Osteocyte (in vitro differentiated cells): ENCODE data around the gene SHROOM3. TPM values are rescaled to one million over a fixed set of nuclear protein-coding genes. Genes with fewer than 3 reads are reported as not detected.
A peak's percentile ranks its signal among the peaks of the same experiment; 100 is the strongest.
"Not testable (repeated sequence)": the region's sequence is repeated elsewhere in the genome, so short reads cannot be mapped to it uniquely, and the experiment has no call there.

Experiments used
- DNase-seq: peaks from one replicate; pipeline ENCODE4 v3.0.0; 2021; ENCODE audit warnings: mixed read lengths; ENCODE audit not compliant: unreplicated experiment; ENCODE audit errors: extremely low spot score
- H3K27ac Mint-ChIP-seq: one replicate; pipeline ENCODE4 v1.8.0; 2021; ENCODE audit warnings: mild to moderate bottlenecking, mixed read lengths; ENCODE audit not compliant: unreplicated experiment
- H3K27me3 Mint-ChIP-seq: one replicate; pipeline ENCODE4 v1.8.0; 2021; ENCODE audit warnings: mixed read lengths; ENCODE audit not compliant: unreplicated experiment
- H3K36me3 Mint-ChIP-seq: one replicate; pipeline ENCODE4 v1.8.0; 2021; ENCODE audit warnings: mixed read lengths; ENCODE audit not compliant: unreplicated experiment
- H3K4me1 Mint-ChIP-seq: one replicate; pipeline ENCODE4 v1.8.0; 2021; ENCODE audit warnings: mixed read lengths; ENCODE audit not compliant: unreplicated experiment
- H3K4me3 Mint-ChIP-seq: one replicate; pipeline ENCODE4 v1.8.0; 2021; ENCODE audit warnings: mild to moderate bottlenecking, moderate library complexity, mixed read lengths; ENCODE audit not compliant: unreplicated experiment
- H3K9me3 Mint-ChIP-seq: one replicate; pipeline ENCODE4 v1.8.0; 2021; ENCODE audit warnings: mixed read lengths; ENCODE audit not compliant: unreplicated experiment
- total RNA-seq: library from RNA; stranded (reverse); gene quantifications from 2 replicates; pipeline ENCODE4 v1.2.1, GENCODE V29; 2021
- TF ChIP-seq, protein P1 (sequence below): fragments of 200-600 bp; sonication (generic); IDR thresholded peaks from 2 replicates; pipeline ENCODE4 v1.5.0; 2021; ENCODE audit warnings: antibody characterized with exemption, mild to moderate bottlenecking, moderate library complexity

Gene SHROOM3
- total RNA-seq, 1 donor from 2014 or later, result 4.8 TPM

DNA sequence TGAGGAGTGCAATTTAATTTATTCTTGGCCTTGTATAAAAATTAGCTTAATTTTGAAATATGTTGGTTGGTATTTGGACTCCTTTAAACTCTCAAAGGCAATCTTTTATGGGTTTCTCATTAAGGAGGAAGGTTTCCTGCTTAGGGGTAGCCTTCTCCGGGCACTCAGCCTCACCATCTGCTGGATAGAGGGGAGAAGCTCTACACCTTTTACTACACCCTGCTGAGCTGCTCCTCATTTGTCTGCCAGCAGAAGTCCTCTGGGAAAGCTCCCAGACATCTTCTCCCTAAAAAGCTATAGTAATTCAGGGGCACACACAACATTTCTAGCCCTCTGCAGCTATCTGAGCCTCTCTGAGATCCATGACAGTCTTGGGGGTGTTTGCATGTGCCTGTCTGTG is 283.8 kb downstream of the SHROOM3 start:
- no peaks in the 10 kb centered on the region for H3K27me3 Mint-ChIP-seq
- no peaks in the 10 kb centered on the region for H3K36me3 Mint-ChIP-seq
- TF ChIP-seq, protein P1, sequence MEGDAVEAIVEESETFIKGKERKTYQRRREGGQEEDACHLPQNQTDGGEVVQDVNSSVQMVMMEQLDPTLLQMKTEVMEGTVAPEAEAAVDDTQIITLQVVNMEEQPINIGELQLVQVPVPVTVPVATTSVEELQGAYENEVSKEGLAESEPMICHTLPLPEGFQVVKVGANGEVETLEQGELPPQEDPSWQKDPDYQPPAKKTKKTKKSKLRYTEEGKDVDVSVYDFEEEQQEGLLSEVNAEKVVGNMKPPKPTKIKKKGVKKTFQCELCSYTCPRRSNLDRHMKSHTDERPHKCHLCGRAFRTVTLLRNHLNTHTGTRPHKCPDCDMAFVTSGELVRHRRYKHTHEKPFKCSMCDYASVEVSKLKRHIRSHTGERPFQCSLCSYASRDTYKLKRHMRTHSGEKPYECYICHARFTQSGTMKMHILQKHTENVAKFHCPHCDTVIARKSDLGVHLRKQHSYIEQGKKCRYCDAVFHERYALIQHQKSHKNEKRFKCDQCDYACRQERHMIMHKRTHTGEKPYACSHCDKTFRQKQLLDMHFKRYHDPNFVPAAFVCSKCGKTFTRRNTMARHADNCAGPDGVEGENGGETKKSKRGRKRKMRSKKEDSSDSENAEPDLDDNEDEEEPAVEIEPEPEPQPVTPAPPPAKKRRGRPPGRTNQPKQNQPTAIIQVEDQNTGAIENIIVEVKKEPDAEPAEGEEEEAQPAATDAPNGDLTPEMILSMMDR, result no peak
- no peak overlapping the region for H3K4me3 Mint-ChIP-seq
- H3K4me1 Mint-ChIP-seq, result peaks cover 2% of the 10 kb centered on the region
- DNase-seq, result no peak
- H3K27ac Mint-ChIP-seq, result no peak overlapping the region
- H3K9me3 Mint-ChIP-seq, result no peaks in the 10 kb centered on the region

DNA sequence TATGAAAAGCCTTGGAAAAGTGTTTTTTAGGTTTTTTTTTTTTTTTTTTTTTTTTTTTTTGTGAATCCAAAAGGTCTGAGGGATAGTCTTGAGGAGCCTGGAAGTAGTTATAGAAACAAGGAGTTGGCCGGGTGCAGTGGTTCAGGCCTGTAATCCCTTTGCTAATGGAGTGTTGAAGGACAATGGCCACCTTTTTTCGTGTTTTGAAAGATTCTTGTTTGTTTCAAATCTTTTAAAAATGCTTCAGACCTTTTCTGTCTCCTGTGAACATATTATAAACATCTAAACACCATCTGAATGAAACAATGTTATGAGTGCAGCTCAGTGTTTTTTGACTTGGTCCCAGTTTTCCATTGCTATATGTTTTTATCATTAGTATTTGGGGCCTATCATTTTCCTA is 285.1 kb downstream of the SHROOM3 start:
- Mint-ChIP-seq H3K9me3 (no peaks in the 10 kb centered on the region), H3K4me3 (no peak overlapping the region), H3K4me1 (peaks cover 9% of the 10 kb centered on the region), H3K27ac (no peak overlapping the region), H3K27me3 (no peaks in the 10 kb centered on the region), H3K36me3 (no peaks in the 10 kb centered on the region)
- no peak for DNase-seq
- TF ChIP-seq, protein P1, result no peak

DNA sequence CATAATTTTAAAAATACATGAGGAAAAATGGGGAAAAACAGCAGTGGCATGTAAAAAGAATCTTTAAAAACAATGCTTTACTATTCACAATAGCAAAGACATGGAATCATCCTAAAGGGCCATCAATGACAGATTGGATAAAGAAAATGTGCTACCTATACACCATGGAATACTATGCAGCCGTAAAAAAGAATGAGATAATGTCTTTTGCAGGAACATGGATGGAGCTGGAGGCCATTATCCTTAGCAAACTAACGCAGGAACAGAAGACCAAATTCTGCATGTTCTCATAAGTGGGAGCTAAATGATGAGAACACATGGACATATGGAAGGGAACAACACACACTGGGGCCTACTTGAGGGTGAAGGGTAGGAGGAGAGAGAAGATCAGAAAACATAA is 287.1 kb downstream of the SHROOM3 start:
- not testable (repeated sequence) for H3K9me3 Mint-ChIP-seq, H3K27me3 Mint-ChIP-seq, H3K4me3 Mint-ChIP-seq, H3K27ac Mint-ChIP-seq, DNase-seq, H3K36me3 Mint-ChIP-seq
- peaks cover 10% of the 10 kb centered on the region for H3K4me1 Mint-ChIP-seq

GRCh38 chr4:76722838-76723237 is 287.8 kb downstream of the SHROOM3 start:
- DNase-seq, result no peak
- Mint-ChIP-seq H3K9me3 (no peaks in the 10 kb centered on the region), H3K4me1 (peaks cover 10% of the 10 kb centered on the region), H3K36me3 (peaks cover 2% of the 10 kb centered on the region), H3K27me3 (no peaks in the 10 kb centered on the region), H3K27ac (no peak overlapping the region), H3K4me3 (no peak overlapping the region)
- TF ChIP-seq, protein P1, result no peak

DNA sequence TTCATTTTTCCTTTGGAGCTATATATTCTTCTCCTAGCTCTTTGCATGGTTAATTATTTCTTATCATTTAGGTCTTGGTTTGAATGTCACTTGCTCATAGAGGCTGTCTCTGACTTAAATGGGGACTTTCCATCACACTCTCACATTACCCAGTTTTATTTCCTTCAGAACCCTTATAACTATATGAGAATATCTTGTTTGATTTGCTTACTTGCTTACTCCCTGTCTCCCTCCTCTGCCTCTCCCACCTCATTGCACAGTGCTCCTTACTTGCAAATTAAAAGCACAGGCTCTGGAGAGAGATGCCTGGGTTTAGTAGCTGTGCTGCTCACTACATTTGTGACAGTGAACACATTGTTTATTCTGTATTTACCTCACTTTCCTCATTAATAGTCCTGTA is 288.3 kb downstream of the SHROOM3 start:
- Mint-ChIP-seq H3K4me1 (peaks cover 10% of the 10 kb centered on the region), H3K27me3 (no peaks in the 10 kb centered on the region), H3K27ac (no peak overlapping the region), H3K9me3 (no peaks in the 10 kb centered on the region), H3K36me3 (peaks cover 2% of the 10 kb centered on the region), H3K4me3 (no peak overlapping the region)
- no peak for DNase-seq
- TF ChIP-seq, protein P1, result peak; percentile 21

GRCh38 chr4:76723924-76724323 is 288.9 kb downstream of the SHROOM3 start:
- no peak for DNase-seq
- TF ChIP-seq, protein P1, result no peak
- Mint-ChIP-seq H3K27me3 (no peaks in the 10 kb centered on the region), H3K4me1 (peaks cover 10% of the 10 kb centered on the region), H3K4me3 (no peak overlapping the region), H3K9me3 (no peaks in the 10 kb centered on the region), H3K36me3 (peaks cover 2% of the 10 kb centered on the region), H3K27ac (no peak overlapping the region)
